Testis (tissue), 3 donors: Measurements from ENCODE around the gene CCT3. TPM values are rescaled to one million over a fixed set of nuclear protein-coding genes. Genes with fewer than 3 reads are reported as not detected.

Source experiments
- DNase-seq: peaks from one replicate; pipeline ENCODE4 v3.0.0-alpha.2; 2019
- H3K27ac ChIP-seq, 2 donors: fragments of 200-600 bp; sonication (generic); one replicate each; pipeline ENCODE4 v1.5.1; 2019
- H3K27me3 ChIP-seq: fragments of 200-600 bp; sonication (generic); one replicate; pipeline ENCODE4 v1.5.1; 2019
- H3K36me3 ChIP-seq: fragments of 200-600 bp; sonication (generic); one replicate; pipeline ENCODE4 v1.5.1; 2017; ENCODE audit warnings: low read depth; ENCODE audit errors: missing control alignments
- H3K4me1 ChIP-seq: fragments of 200-600 bp; sonication (generic); one replicate; pipeline ENCODE4 v1.5.1; 2019
- H3K4me3 ChIP-seq, 2 donors: fragments of 200-600 bp; sonication (generic); one replicate each; pipeline ENCODE4 v1.5.1; 2017 to 2019
- H3K9me3 ChIP-seq: fragments of 200-600 bp; sonication (generic); one replicate; pipeline ENCODE4 v1.5.1; 2017
- POLR2A ChIP-seq: fragments of 450-650 bp; IDR thresholded peaks from one replicate; pipeline ENCODE4 v1.6.1; 2017; ENCODE audit warnings: antibody characterized with exemption, mild to moderate bottlenecking, moderate library complexity
- WGBS, 2 donors: methylation state at CpG; one replicate each; pipeline ENCODE4 v1.1.5; 2018; 5-methylcytosine and 5-hydroxymethylcytosine counted together
- intact Hi-C: fragments of 100-400 bp; cut with DNase I; formaldehyde crosslinking; loops from one replicate; pipeline ENCODE4 v1.15.1; 2023; ENCODE audit warnings: low total_unique reads
- polyA plus RNA-seq: library from polyadenylated mRNA; stranded (reverse); fragments of 350-450 nt; fragmentation: Illumina TruSeq; extraction: RNeasy Lipid Tissue Mini Kit (QIAGEN cat#74804); gene quantifications from one replicate; pipeline ENCODE4 v1.2.3, GENCODE V29; 2014; ENCODE audit warnings: low read depth, low replicate concordance; ENCODE audit not compliant: insufficient read depth
- total RNA-seq, 2 donors: library from RNA; depleted of rRNA; stranded (reverse); fragments of >200 nt; gene quantifications; one replicate each; pipeline ENCODE4 v1.2.3, GENCODE V29; 2016
- TF ChIP-seq, protein P1 (sequence below), 3 experiments: fragments of 450-650 bp in 2 of 3; fragments of 200-600 bp in 1 of 3; sonication (generic) in 1 of 3; IDR thresholded peaks; one replicate each; pipeline ENCODE4 v1.5.1; 2016 to 2019; ENCODE audit warnings: antibody characterized with exemption in 3 of 3, mild to moderate bottlenecking in 2 of 3, moderate library complexity in 1 of 3

The CCT3 gene
- total and polyA plus RNA-seq, 3 donors from 2014 or later: 192 to 302 (median 203) TPM

DNA sequence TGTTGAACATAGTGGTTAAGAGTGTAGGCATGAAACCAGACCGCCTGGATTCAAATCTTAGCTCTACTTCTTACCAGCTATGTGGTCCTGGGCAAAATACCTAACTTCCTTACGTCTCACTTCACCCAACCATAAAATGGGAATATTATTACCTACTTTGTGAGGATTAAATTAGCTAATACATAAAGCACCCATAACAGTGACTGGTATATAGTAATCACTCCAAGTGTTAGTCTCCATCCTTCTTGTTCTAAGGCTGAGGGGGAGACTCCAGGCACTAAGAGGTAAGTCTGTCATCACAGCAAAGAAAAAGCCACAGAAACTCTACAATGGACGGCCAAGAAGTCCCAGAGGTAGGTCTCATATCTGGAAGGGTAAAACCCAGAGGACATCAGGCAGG is 58.3 kb downstream of the CCT3 start:
- intact Hi-C loops: no loop called here
- Histone ChIP-seq H3K4me3 (no peak overlapping the region), H3K36me3 (no peaks in the 10 kb centered on the region), H3K27me3 (no peaks in the 10 kb centered on the region), H3K9me3 (no peaks in the 10 kb centered on the region), H3K27ac (no peak overlapping the region), H3K4me1 (peaks cover 20% of the 10 kb centered on the region)
- no peak for DNase-seq
- TF ChIP-seq, protein P1, sequence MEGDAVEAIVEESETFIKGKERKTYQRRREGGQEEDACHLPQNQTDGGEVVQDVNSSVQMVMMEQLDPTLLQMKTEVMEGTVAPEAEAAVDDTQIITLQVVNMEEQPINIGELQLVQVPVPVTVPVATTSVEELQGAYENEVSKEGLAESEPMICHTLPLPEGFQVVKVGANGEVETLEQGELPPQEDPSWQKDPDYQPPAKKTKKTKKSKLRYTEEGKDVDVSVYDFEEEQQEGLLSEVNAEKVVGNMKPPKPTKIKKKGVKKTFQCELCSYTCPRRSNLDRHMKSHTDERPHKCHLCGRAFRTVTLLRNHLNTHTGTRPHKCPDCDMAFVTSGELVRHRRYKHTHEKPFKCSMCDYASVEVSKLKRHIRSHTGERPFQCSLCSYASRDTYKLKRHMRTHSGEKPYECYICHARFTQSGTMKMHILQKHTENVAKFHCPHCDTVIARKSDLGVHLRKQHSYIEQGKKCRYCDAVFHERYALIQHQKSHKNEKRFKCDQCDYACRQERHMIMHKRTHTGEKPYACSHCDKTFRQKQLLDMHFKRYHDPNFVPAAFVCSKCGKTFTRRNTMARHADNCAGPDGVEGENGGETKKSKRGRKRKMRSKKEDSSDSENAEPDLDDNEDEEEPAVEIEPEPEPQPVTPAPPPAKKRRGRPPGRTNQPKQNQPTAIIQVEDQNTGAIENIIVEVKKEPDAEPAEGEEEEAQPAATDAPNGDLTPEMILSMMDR (IDR thresholded peaks at IDR 0.05): no peak
- no peak for TF ChIP-seq POLR2A
- WGBS, 2 donors: 87 to 92% methylated on average over 3 of the region's 3 CpGs

DNA sequence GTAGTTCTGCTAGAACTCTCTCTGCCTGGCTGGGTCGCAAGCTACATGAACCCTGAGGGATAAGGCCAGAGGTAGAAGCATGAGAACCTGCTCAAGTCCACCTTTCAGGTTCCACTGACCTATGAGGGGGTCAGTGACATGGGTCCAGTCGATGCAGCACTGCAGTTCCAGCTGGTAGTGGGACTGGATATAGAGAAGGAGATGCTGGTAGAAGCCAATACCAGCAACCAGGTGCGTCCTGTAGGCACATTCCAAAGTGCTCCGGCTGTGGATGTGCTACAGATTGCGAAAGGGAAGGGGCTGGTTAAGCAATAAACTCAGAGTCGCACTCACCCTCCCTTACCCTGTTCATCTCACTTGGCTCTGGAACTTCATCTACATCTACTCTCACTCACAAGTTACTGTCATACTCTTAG is 61.1 kb downstream of the CCT3 start:
- no peaks in the 10 kb centered on the region for H3K36me3 ChIP-seq
- TF ChIP-seq POLR2A: no peak
- TF ChIP-seq, protein P1 (IDR thresholded peaks at IDR 0.05): no peak
- no peaks in the 10 kb centered on the region for H3K9me3 ChIP-seq
- H3K27ac ChIP-seq: no peak overlapping the region
- 79 to 88% methylated on average over 6 of the region's 6 CpGs for WGBS, 2 donors
- no peaks in the 10 kb centered on the region for H3K27me3 ChIP-seq
- no peak for DNase-seq
- no peak overlapping the region for H3K4me3 ChIP-seq
- intact Hi-C loops: no loop called here
- peaks cover 14% of the 10 kb centered on the region for H3K4me1 ChIP-seq

DNA sequence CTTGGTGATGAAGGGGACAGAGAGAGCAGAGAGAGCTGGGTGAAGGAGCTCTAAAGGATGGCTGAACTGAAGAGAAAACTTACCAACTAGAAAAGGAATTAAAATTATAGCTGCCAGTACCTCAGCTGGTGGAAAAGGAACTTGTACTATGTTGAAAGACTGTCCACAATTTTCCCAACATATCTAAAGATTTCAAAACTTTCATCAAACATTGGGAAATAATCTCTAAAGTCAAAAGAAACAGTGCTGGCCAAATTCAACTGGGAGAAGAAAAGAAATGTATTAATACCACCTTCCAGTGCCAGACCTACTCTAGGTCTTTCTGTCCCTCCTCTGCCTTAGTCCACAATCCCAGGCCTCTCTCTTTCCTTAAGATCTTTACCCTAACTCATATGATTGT is 61.6 kb downstream of the CCT3 start:
- Histone ChIP-seq H3K27ac (no peak overlapping the region), H3K4me1 (peaks cover 11% of the 10 kb centered on the region), H3K27me3 (no peaks in the 10 kb centered on the region), H3K36me3 (no peaks in the 10 kb centered on the region), H3K9me3 (no peaks in the 10 kb centered on the region), H3K4me3 (no peak overlapping the region)
- TF ChIP-seq POLR2A: no peak
- TF ChIP-seq, protein P1 (IDR thresholded peaks at IDR 0.05): no peak
- intact Hi-C loops: no loop called here
- DNase-seq: no peak

DNA sequence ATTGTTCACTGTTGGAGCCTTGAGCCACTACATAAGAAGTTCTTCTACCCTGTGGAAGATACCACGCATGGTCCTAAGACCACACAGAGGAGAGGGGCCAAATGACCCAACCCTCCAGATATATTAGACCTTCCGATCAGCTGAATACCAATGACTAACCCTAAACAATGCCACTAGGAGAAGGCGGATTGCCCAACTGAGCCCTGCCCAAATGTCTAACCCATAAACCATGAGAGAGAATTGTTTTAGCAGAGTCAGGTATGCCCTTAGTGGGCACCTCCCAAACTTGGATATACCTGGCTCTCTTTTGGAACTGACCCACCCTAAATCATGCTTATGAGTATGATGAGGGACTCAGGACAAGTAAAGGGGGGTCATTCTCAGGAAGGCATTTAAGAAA is 67.8 kb downstream of the CCT3 start:
- Histone ChIP-seq H3K27ac (no peak overlapping the region), H3K4me3 (no peak overlapping the region), H3K9me3 (no peaks in the 10 kb centered on the region), H3K27me3 (no peaks in the 10 kb centered on the region), H3K4me1 (peaks cover 5% of the 10 kb centered on the region), H3K36me3 (no peaks in the 10 kb centered on the region)
- TF ChIP-seq POLR2A: no peak
- TF ChIP-seq, protein P1 (IDR thresholded peaks at IDR 0.05): no peak
- no peak for DNase-seq
- WGBS, 2 donors: 91 to 92% methylated on average over 3 of the region's 3 CpGs
- intact Hi-C loops: no loop called here

DNA sequence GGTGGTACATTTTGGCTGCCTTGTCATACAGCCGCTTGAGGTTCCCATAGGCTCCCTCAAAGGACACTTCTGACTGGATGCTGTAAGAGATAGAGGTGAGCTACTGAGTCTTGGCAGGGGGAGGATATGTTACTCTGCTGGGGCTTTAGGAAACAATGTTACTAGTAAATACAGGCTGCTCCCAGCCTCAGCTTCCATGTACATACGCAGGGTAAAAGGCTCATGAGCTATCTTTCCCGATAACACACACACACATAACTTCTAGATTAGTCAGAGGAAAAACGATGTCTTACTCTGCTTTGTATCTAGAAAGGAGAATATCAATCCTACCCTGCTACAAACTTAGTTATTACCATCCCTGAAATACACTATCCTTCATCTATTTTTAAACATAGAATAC is 69.8 kb downstream of the CCT3 start:
- intact Hi-C loops: no loop called here
- H3K36me3 ChIP-seq: no peaks in the 10 kb centered on the region
- H3K27ac ChIP-seq: peak overlapping the region; percentile 2 to 44
- H3K4me1 ChIP-seq: peaks cover 5% of the 10 kb centered on the region
- DNase-seq: peak; percentile 75
- H3K27me3 ChIP-seq: no peaks in the 10 kb centered on the region
- H3K9me3 ChIP-seq: no peaks in the 10 kb centered on the region
- 61 to 63% methylated on average over 4 of the region's 4 CpGs for WGBS, 2 donors
- no peak for TF ChIP-seq POLR2A
- TF ChIP-seq, protein P1 (IDR thresholded peaks at IDR 0.05): no peak
- H3K4me3 ChIP-seq: no peak overlapping the region
